Hypothalamus (tissue), 51 donors: ENCODE measurements around the gene PAPOLB.
A peak's percentile ranks its signal among the peaks of the same experiment; 100 is the strongest.

Experiments used
- DNase-seq, 51 donors: peaks; one replicate each; lab custom pipeline; 2025; lab: John Stamatoyannopoulos, UW

PAPOLB gene

GRCh38 chr7:4842319-4843064 is 19.3 kb downstream of the PAPOLB start:
- DNase-seq = no peak

- DNase-seq = no peak
Observed at GRCh38 chr7:4841836-4842235, 20.0 kb downstream of the PAPOLB start.

GRCh38 chr7:4841007-4841784 is 20.6 kb downstream of the PAPOLB start:
- DNase-seq = no peak

GRCh38 chr7:4840079-4840501 is 21.7 kb downstream of the PAPOLB start:
- no peak for DNase-seq

GRCh38 chr7:4838626-4839334 is 23.1 kb downstream of the PAPOLB start:
- DNase-seq = no peak

GRCh38 chr7:4837803-4838625 is 23.8 kb downstream of the PAPOLB start:
- peak in 1 of 51 donors; percentile 10 for DNase-seq

GRCh38 chr7:4837041-4837802 is 24.6 kb downstream of the PAPOLB start:
- DNase-seq = no peak

GRCh38 chr7:4836206-4836661 is 25.6 kb downstream of the PAPOLB start:
- no peak for DNase-seq

GRCh38 chr7:4835398-4836205 is 26.2 kb downstream of the PAPOLB start:
- no peak for DNase-seq

- no peak for DNase-seq
Observed at GRCh38 chr7:4834601-4835397, 27.0 kb downstream of the PAPOLB start.

- DNase-seq = no peak
Observed at GRCh38 chr7:4833691-4834600, 27.9 kb downstream of the PAPOLB start.

GRCh38 chr7:4833176-4833575 is 28.7 kb downstream of the PAPOLB start:
- no peak for DNase-seq

GRCh38 chr7:4832711-4833110 is 29.1 kb downstream of the PAPOLB start:
- DNase-seq = no peak

- no peak for DNase-seq
Observed at GRCh38 chr7:4831723-4832495, 29.9 kb downstream of the PAPOLB start.

GRCh38 chr7:4830176-4830575 is 31.7 kb downstream of the PAPOLB start:
- DNase-seq = peak in 27 of 51 donors; percentile 7 to 56 (median 34)
